Measurements from ENCODE around the gene ZNF814. TPM values are rescaled to one million over a fixed set of nuclear protein-coding genes. Genes with fewer than 3 reads are reported as not detected.
A peak's percentile ranks its signal among the peaks of the same experiment; 100 is the strongest.
"Not testable (repeated sequence)": the region's sequence is repeated elsewhere in the genome, so short reads cannot be mapped to it uniquely, and the experiment has no call there.

ZNF814 gene
- 10 to 100 TPM; 84.6 to 85.1 TPM for total RNA-seq
- polyA plus RNA-seq: 10 to 100 TPM; 13.2 to 32.2 (median 20.9) TPM
- total RNA-seq: 23.8 to 62.5 (median 47.6) reads per million in 6 experiments

- Mint-ChIP-seq H3K36me3 (peaks cover 43 to 67% (median 44%) of the 10 kb centered on the region in 3 donors), H3K27ac (peak within 1 kb of the TSS; percentile 74 to 97 (median 92)), H3K9me3 (peaks cover 0 to 81% (median 36%) of the 10 kb centered on the region in 9 donors), H3K27me3 (no peaks in the 10 kb centered on the region), H3K4me1 (peaks cover 17 to 38% (median 27%) of the 10 kb centered on the region in 4 donors), H3K4me3 (peak within 1 kb of the TSS; percentile 85 to 96 (median 92))
- ATAC-seq: peak; percentile 94 to 95
- POLR2A ChIA-PET: interaction anchor here (0.6 to 1.9 kb wide), 8 partner anchors 28 to 479 kb away, joined by 3 to 7 read pairs (median 4); partner anchors contain the start of genes ZNF417, ZNF586, ZNF587 and ZNF606
- DNase-seq: peak; percentile 60 to 94 (median 80)
Observed at GRCh38 chr19:57888560-57889231, at the start of gene ZNF814. ZNF814 (minus strand) TSS chr19:57889037; CDS start chr19:57888802, 235 bp downstream.

GRCh38 chr19:57935731-57936130 lies 46.9 kb upstream of the ZNF814 start:
- Mint-ChIP-seq H3K4me3 (peak overlapping the region in 4 of 10 donors; percentile 84 to 96 (median 85)), H3K27ac (peak overlapping the region in 1 of 10 donors; percentile 95), H3K27me3 (peaks cover 0 to 11% (median 0%) of the 10 kb centered on the region in 5 donors), H3K4me1 (peaks cover 4 to 11% (median 9%) of the 10 kb centered on the region in 4 donors), H3K9me3 (peaks cover 0 to 98% (median 38%) of the 10 kb centered on the region in 9 donors), H3K36me3 (peaks cover 49 to 79% (median 51%) of the 10 kb centered on the region in 3 donors)
- DNase-seq (no peak), ATAC-seq (no peak)
- POLR2A ChIA-PET: interaction anchor here (0.9 to 1.9 kb wide), 4 partner anchors 10 to 86 kb away, joined by 3 to 11 read pairs (median 6); partner anchors contain the start of genes ZNF417, ZNF587 and ZNF606

GRCh38 chr19:57934820-57935665 lies 46.2 kb upstream of the ZNF814 start, which contains the start of gene ZNF418:
ZNF418 (minus strand) TSS chr19:57935402; CDS start chr19:57933822, 1,580 bp downstream.
- Mint-ChIP-seq H3K27ac (peak within 1 kb of the TSS in 8 of 10 donors; percentile 43 to 95 (median 78)), H3K27me3 (peaks cover 0 to 11% (median 0%) of the 10 kb centered on the region in 5 donors), H3K4me1 (peaks cover 4 to 11% (median 9%) of the 10 kb centered on the region in 4 donors), H3K9me3 (peaks cover 0 to 99% (median 37%) of the 10 kb centered on the region in 9 donors), H3K36me3 (peaks cover 48 to 77% (median 53%) of the 10 kb centered on the region in 3 donors), H3K4me3 (peak within 1 kb of the TSS; percentile 25 to 96 (median 84))
- ATAC-seq (peak; percentile 81 to 97), DNase-seq (peak in 8 of 10 donors; percentile 10 to 83 (median 26))
- POLR2A ChIA-PET: interaction anchor here (0.9 to 1.9 kb wide), 4 partner anchors 10 to 86 kb away, joined by 3 to 11 read pairs (median 6); partner anchors contain the start of genes ZNF417, ZNF587 and ZNF606

- no peaks in the 10 kb centered on the region for H3K4me1 Mint-ChIP-seq
- POLR2A ChIA-PET: no interaction called here
- H3K27me3 Mint-ChIP-seq: no peaks in the 10 kb centered on the region
- H3K36me3 Mint-ChIP-seq: peaks cover 7 to 58% (median 48%) of the 10 kb centered on the region in 3 donors
- no peak overlapping the region for H3K27ac Mint-ChIP-seq
- DNase-seq (no peak), ATAC-seq (no peak)
- no peak overlapping the region for H3K4me3 Mint-ChIP-seq
- peaks cover 0 to 88% (median 37%) of the 10 kb centered on the region in 9 donors for H3K9me3 Mint-ChIP-seq
Observed at GRCh38 chr19:57927587-57927986, 38.8 kb upstream of the ZNF814 start.

GRCh38 chr19:57916168-57916995 lies 27.5 kb upstream of the ZNF814 start, which contains the start of gene ZNF417:
ZNF417 (minus strand) TSS chr19:57916592; CDS start chr19:57916411, 181 bp downstream.
- Mint-ChIP-seq H3K27ac (peak within 1 kb of the TSS; percentile 92 to 99 (median 98)), H3K9me3 (peaks cover 0 to 71% (median 45%) of the 10 kb centered on the region in 9 donors), H3K4me3 (peak within 1 kb of the TSS; percentile 95 to 99 (median 97)), H3K36me3 (peaks cover 34 to 56% (median 42%) of the 10 kb centered on the region in 3 donors), H3K4me1 (peaks cover 14 to 41% (median 37%) of the 10 kb centered on the region in 4 donors)
- ATAC-seq (peak; percentile 97 to 99), DNase-seq (peak; percentile 73 to 95 (median 90))
- POLR2A ChIA-PET: interaction anchor here (0.6 to 2.3 kb wide), 9 partner anchors 19 to 853 kb away, joined by 3 to 12 read pairs (median 4); partner anchors contain the start of genes ZNF154, ZNF418, ZNF587 and ZNF606
- not testable (repeated sequence) for H3K27me3 Mint-ChIP-seq

- peaks cover 14 to 41% (median 37%) of the 10 kb centered on the region in 4 donors for H3K4me1 Mint-ChIP-seq
- H3K27me3 Mint-ChIP-seq: no peaks in the 10 kb centered on the region
- no peak for DNase-seq
- H3K27ac Mint-ChIP-seq: peak overlapping the region in 5 of 10 donors; percentile 6 to 99 (median 54)
- POLR2A ChIA-PET: no interaction called here
- no peak for ATAC-seq
- peaks cover 0 to 73% (median 55%) of the 10 kb centered on the region in 9 donors for H3K9me3 Mint-ChIP-seq
- peak overlapping the region; percentile 45 to 99 (median 97) for H3K4me3 Mint-ChIP-seq
- peaks cover 40 to 66% (median 55%) of the 10 kb centered on the region in 3 donors for H3K36me3 Mint-ChIP-seq
Observed at GRCh38 chr19:57914531-57914930, 25.7 kb upstream of the ZNF814 start.

- H3K27ac Mint-ChIP-seq: no peak overlapping the region
- ATAC-seq (no peak), DNase-seq (no peak)
- H3K36me3 Mint-ChIP-seq: peaks cover 38 to 73% (median 52%) of the 10 kb centered on the region in 3 donors
- POLR2A ChIA-PET: no interaction called here
- H3K9me3 Mint-ChIP-seq: peaks cover 0 to 88% (median 35%) of the 10 kb centered on the region in 9 donors
- H3K4me3 Mint-ChIP-seq: no peak overlapping the region
- no peaks in the 10 kb centered on the region for H3K27me3 Mint-ChIP-seq
- peaks cover 4 to 10% (median 5%) of the 10 kb centered on the region in 4 donors for H3K4me1 Mint-ChIP-seq
Observed at GRCh38 chr19:57907394-57907793, 18.6 kb upstream of the ZNF814 start.

- Mint-ChIP-seq H3K27me3 (no peaks in the 10 kb centered on the region), H3K4me1 (peaks cover 0 to 6% (median 2%) of the 10 kb centered on the region in 4 donors), H3K36me3 (peaks cover 22 to 58% (median 31%) of the 10 kb centered on the region in 3 donors), H3K4me3 (no peak overlapping the region), H3K9me3 (peaks cover 0 to 86% (median 17%) of the 10 kb centered on the region in 9 donors), H3K27ac (no peak overlapping the region)
- DNase-seq: no peak
- ATAC-seq: no peak
- POLR2A ChIA-PET: no interaction called here
Observed at GRCh38 chr19:57905258-57905657, 16.4 kb upstream of the ZNF814 start.

- POLR2A ChIA-PET: no interaction called here
- Mint-ChIP-seq H3K4me1 (peaks cover 0 to 6% (median 2%) of the 10 kb centered on the region in 4 donors), H3K27ac (peak overlapping the region in 1 of 10 donors; percentile 35), H3K27me3 (no peaks in the 10 kb centered on the region), H3K36me3 (peaks cover 20 to 52% (median 22%) of the 10 kb centered on the region in 3 donors), H3K9me3 (peaks cover 0 to 80% (median 19%) of the 10 kb centered on the region in 9 donors), H3K4me3 (no peak overlapping the region)
- ATAC-seq (no peak), DNase-seq (no peak)
Observed at GRCh38 chr19:57903618-57904184, 14.9 kb upstream of the ZNF814 start.

GRCh38 chr19:57900311-57900710 lies 11.5 kb upstream of the ZNF814 start:
- ATAC-seq (no peak), DNase-seq (no peak)
- peaks cover 0 to 71% (median 20%) of the 10 kb centered on the region in 9 donors for H3K9me3 Mint-ChIP-seq
- POLR2A ChIA-PET: no interaction called here
- peaks cover 0 to 7% (median 3%) of the 10 kb centered on the region in 4 donors for H3K4me1 Mint-ChIP-seq
- H3K36me3 Mint-ChIP-seq: peaks cover 3 to 44% (median 20%) of the 10 kb centered on the region in 3 donors
- no peaks in the 10 kb centered on the region for H3K27me3 Mint-ChIP-seq
- no peak overlapping the region for H3K27ac Mint-ChIP-seq
- H3K4me3 Mint-ChIP-seq: no peak overlapping the region

- peaks cover 0 to 64% (median 32%) of the 10 kb centered on the region in 9 donors for H3K9me3 Mint-ChIP-seq
- ATAC-seq: not testable (repeated sequence)
Observed at GRCh38 chr19:57890706-57891105, 1.9 kb upstream of the ZNF814 start.

More at GRCh38 chr19:57890706-57891105, 1.9 kb upstream of the ZNF814 start:
- Mint-ChIP-seq H3K36me3 (peaks cover 23 to 50% (median 37%) of the 10 kb centered on the region in 3 donors), H3K4me1 (peaks cover 17 to 28% (median 24%) of the 10 kb centered on the region in 4 donors)
- H3K27me3 Mint-ChIP-seq, H3K4me3 Mint-ChIP-seq, H3K27ac Mint-ChIP-seq, DNase-seq: not testable (repeated sequence)
- POLR2A ChIA-PET: interaction anchor here (0.5 kb wide), 1 partner anchor 200 kb away, joined by 3 read pairs; no protein-coding TSS in a partner anchor

All from naive thymus-derived CD8-positive, alpha-beta T cell (primary cell).